K562 (cell line): ENCODE results near the gene SLC4A2. TPM values are rescaled to one million over a fixed set of nuclear protein-coding genes. Genes with fewer than 3 reads are reported as not detected.
A peak's percentile ranks its signal among the peaks of the same experiment; 100 is the strongest.

Experiments used
- ARID4B ChIP-seq: sonication (generic); formaldehyde crosslinking; IDR thresholded peaks from 2 replicates; pipeline ENCODE4 v1.8.0; 2022; ENCODE audit warnings: mild to moderate bottlenecking, missing genetic modification reagents
- BRD4 ChIP-seq: fragments of 200-600 bp; sonication (generic); IDR thresholded peaks from 2 replicates; pipeline ENCODE4 v1.6.1; 2017; ENCODE audit warnings: inconsistent platforms
- CBFA2T2 ChIP-seq: fragments of 450-650 bp; conservative IDR thresholded peaks from 2 replicates; pipeline ENCODE4 v1.6.1; 2017; ENCODE audit warnings: mild to moderate bottlenecking
- CEBPZ ChIP-seq: fragments of 150-350 bp; IDR thresholded peaks from 2 replicates; pipeline ENCODE4 v1.6.1; 2014; ENCODE audit warnings: low read depth, mild to moderate bottlenecking, low read length, borderline replicate concordance
- ERF ChIP-seq: fragments of 450-650 bp; formaldehyde crosslinking; IDR thresholded peaks from 2 replicates; pipeline ENCODE4 v1.4.0; 2020; ENCODE audit warnings: mild to moderate bottlenecking, mixed read lengths
- KAT7 ChIP-seq: sonication (generic); formaldehyde crosslinking; IDR thresholded peaks from 2 replicates; pipeline ENCODE4 v1.8.0; 2022; ENCODE audit warnings: missing genetic modification reagents, mild to moderate bottlenecking, borderline replicate concordance
- SRSF3 ChIP-seq: fragments of 200-400 bp; formaldehyde crosslinking; IDR thresholded peaks from 2 replicates; pipeline ENCODE4 v1.6.1; 2016; ENCODE audit warnings: mild to moderate bottlenecking, low read length, moderate library complexity; ENCODE audit not compliant: insufficient read depth
- TCF3 ChIP-seq: sonication (generic); formaldehyde crosslinking; IDR thresholded peaks from 2 replicates; pipeline ENCODE4 v1.4.0; 2020; ENCODE audit warnings: mild to moderate bottlenecking, missing genetic modification reagents
- ZBTB40 ChIP-seq, 2 experiments: fragments of 450-650 bp in 1 of 2; sonication (generic) in 1 of 2; formaldehyde crosslinking in 1 of 2; IDR thresholded peaks; 2 replicates each; pipeline versions ENCODE4 v1.7.1 to v1.9.0; 2016 to 2022; ENCODE audit warnings: inconsistent platforms in 1 of 2, mild to moderate bottlenecking in 1 of 2, missing genetic modification reagents in 1 of 2
- ZNF830 ChIP-seq: fragments of 250-450 bp; sonication (Bioruptor Pico); IDR thresholded peaks from 2 replicates; pipeline ENCODE4 v1.5.0; 2021; ENCODE audit warnings: mild to moderate bottlenecking
- polyA plus RNA-seq, 8 experiments: library from polyadenylated mRNA; depleted of rRNA in 4 of 8; stranded (reverse) in 5 of 8; unstranded in 3 of 8; fragments of >200 nt; fragmentation: Nextera tagmentation in 2 of 8; fragmentation: Illumina TruSeq in 1 of 8; extraction: Ambion mirVana in 2 of 8; extraction: Trizol in 1 of 8; gene quantifications; 2 replicates each; pipeline versions ENCODE4 v1.2.1 to v1.2.3, GENCODE V29; 2011 to 2014; ENCODE audit warnings: inconsistent platforms in 1 of 8, missing spikeins in 1 of 8
- total RNA-seq, 7 experiments: library from RNA; depleted of rRNA in 6 of 7; stranded (reverse); fragments of >200 nt in 6 of 7; fragmentation: Illumina TruSeq in 2 of 7; extraction: Trizol in 2 of 7; gene quantifications; 2 replicates each; pipeline versions ENCODE4 v1.2.1 to v1.2.3, GENCODE V29; 2011 to 2021; ENCODE audit warnings: low replicate concordance in 1 of 7

SLC4A2 gene
- total and polyA plus RNA-seq, 9 of the 15 experiments (the other 6 are each of a cell fraction or from before 2014, with no cell fraction given): 11.4 to 375 (median 130) TPM

GRCh38 chr7:151058781-151059366 lies 515 bp upstream of the SLC4A2 start (continued):
- no peak for TF ChIP-seq SRSF3
- TF ChIP-seq BRD4: no peak
- TF ChIP-seq TCF3 (CRISPR knock-in tag): no peak
- TF ChIP-seq ZNF830 (CRISPR knock-in tag): no peak
- TF ChIP-seq KAT7 (CRISPR knock-in tag): peak; percentile 42; the same call in 1 of the 2 replicates
- TF ChIP-seq ERF (CRISPR knock-in tag): 0 out of 2 replicates have a peak, but pooled peaks have one; percentile 5
- no peak for TF ChIP-seq CBFA2T2
- TF ChIP-seq CEBPZ: no peak
- no peak for TF ChIP-seq ARID4B (CRISPR knock-in tag)
- TF ChIP-seq ZBTB40 (IDR thresholded peaks at IDR 0.05): peak; percentile 61
- TF ChIP-seq ZBTB40 (CRISPR knock-in tag; IDR thresholded peaks at IDR 0.05): no peak
